ENCODE data around the gene COQ4. TPM values are rescaled to one million over a fixed set of nuclear protein-coding genes. Genes with fewer than 3 reads are reported as not detected.

COQ4 gene
- total RNA-seq, 1 donor from 2014 or later = 51.0 TPM

DNA sequence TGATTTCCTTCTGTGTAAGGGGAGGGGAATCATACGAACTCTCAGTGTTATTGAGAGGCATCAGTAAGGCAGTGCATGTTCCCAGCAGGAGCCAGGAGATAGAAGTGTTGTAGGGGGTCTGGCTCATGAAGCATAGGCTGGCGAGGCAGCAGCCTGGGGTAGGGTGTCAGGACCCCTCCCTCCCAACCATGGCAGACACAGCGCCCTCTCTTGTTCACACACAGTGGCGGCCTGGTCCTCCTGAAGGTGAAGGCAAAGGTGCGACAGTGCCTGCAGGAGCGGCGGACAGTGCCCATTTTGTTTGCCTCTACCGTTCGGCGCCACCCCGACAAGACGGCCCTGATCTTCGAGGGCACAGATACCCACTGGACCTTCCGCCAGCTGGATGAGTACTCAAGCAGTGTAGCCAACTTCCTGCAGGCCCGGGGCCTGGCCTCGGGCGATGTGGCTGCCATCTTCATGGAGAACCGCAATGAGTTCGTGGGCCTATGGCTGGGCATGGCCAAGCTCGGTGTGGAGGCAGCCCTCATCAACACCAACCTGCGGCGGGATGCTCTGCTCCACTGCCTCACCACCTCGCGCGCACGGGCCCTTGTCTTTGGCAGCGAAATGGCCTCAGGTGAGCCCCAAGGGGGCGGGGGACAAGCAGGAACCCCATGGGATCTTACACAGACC, 22.4 kb downstream of the COQ4 start:
- Mint-ChIP-seq H3K27ac (ENCODE audit: unreplicated experiment) (no peak overlapping the region), H3K27me3 (ENCODE audit: low read depth) (peaks cover 2% of the 10 kb centered on the region), H3K9me3 (no peaks in the 10 kb centered on the region), H3K36me3 (ENCODE audit: low read depth) (no peaks in the 10 kb centered on the region), H3K4me1 (peaks cover 7% of the 10 kb centered on the region), H3K4me3 (no peak overlapping the region)
- TF ChIP-seq, protein P1, sequence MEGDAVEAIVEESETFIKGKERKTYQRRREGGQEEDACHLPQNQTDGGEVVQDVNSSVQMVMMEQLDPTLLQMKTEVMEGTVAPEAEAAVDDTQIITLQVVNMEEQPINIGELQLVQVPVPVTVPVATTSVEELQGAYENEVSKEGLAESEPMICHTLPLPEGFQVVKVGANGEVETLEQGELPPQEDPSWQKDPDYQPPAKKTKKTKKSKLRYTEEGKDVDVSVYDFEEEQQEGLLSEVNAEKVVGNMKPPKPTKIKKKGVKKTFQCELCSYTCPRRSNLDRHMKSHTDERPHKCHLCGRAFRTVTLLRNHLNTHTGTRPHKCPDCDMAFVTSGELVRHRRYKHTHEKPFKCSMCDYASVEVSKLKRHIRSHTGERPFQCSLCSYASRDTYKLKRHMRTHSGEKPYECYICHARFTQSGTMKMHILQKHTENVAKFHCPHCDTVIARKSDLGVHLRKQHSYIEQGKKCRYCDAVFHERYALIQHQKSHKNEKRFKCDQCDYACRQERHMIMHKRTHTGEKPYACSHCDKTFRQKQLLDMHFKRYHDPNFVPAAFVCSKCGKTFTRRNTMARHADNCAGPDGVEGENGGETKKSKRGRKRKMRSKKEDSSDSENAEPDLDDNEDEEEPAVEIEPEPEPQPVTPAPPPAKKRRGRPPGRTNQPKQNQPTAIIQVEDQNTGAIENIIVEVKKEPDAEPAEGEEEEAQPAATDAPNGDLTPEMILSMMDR (conservative IDR thresholded peaks at IDR 0.05) = no peak
- DNase-seq (ENCODE audit: low read depth, low spot score) = no peak

GRCh38 chr9:128349125-128349524, 26.5 kb downstream of the COQ4 start:
- Mint-ChIP-seq H3K27ac (ENCODE audit: unreplicated experiment) (no peak overlapping the region), H3K4me3 (no peak overlapping the region), H3K4me1 (no peaks in the 10 kb centered on the region)

DNA sequence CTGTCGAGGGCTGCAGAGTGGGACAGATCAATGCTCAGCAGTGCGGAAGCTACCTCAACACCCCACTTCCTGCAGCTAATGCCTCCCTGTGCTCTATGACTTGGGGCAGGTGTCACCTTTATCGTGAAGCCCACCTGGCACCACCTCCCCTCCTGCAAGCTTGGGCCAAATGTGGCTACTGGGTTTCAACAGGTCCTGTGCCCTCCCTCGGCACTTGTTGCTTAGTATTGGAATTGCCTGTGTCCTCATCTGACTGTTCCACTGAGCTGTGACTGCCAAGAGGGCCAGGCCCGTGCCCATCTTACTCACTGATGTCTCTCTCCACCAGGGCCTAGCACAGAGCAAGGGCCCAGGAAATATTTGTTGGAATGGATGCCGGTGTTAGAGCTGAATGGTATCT, 27.1 kb downstream of the COQ4 start:
- Mint-ChIP-seq H3K4me3 (no peak overlapping the region), H3K4me1 (no peaks in the 10 kb centered on the region), H3K27ac (ENCODE audit: unreplicated experiment) (no peak overlapping the region), H3K9me3 (no peaks in the 10 kb centered on the region), H3K27me3 (ENCODE audit: low read depth) (no peaks in the 10 kb centered on the region), H3K36me3 (ENCODE audit: low read depth) (peaks cover 4% of the 10 kb centered on the region)
- TF ChIP-seq, protein P1 (conservative IDR thresholded peaks at IDR 0.05) = no peak
- DNase-seq (ENCODE audit: low read depth, low spot score) = no peak

More at GRCh38 chr9:128349125-128349524, 26.5 kb downstream of the COQ4 start:
- no peaks in the 10 kb centered on the region for H3K27me3 Mint-ChIP-seq (ENCODE audit: low read depth)
- no peak for DNase-seq (ENCODE audit: low read depth, low spot score)
- no peaks in the 10 kb centered on the region for H3K9me3 Mint-ChIP-seq
- TF ChIP-seq, protein P1 (conservative IDR thresholded peaks at IDR 0.05) = no peak
- peaks cover 4% of the 10 kb centered on the region for H3K36me3 Mint-ChIP-seq (ENCODE audit: low read depth)

DNA sequence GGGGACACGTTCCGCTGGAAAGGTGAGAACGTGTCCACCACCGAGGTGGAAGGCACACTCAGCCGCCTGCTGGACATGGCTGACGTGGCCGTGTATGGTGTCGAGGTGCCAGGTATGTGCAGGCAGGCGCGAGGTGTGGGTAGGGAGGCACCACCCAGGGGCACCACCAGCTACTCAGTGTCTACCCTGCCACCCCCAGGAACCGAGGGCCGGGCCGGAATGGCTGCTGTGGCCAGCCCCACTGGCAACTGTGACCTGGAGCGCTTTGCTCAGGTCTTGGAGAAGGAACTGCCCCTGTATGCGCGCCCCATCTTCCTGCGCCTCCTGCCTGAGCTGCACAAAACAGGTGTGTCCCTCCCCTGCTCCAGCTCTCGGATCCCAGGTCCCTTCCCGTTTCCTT, 32.8 kb downstream of the COQ4 start:
- no peaks in the 10 kb centered on the region for H3K27me3 Mint-ChIP-seq (ENCODE audit: low read depth)
- TF ChIP-seq, protein P1 (conservative IDR thresholded peaks at IDR 0.05) = no peak
- H3K9me3 Mint-ChIP-seq = no peaks in the 10 kb centered on the region
- peaks cover 10% of the 10 kb centered on the region for H3K36me3 Mint-ChIP-seq (ENCODE audit: low read depth)
- DNase-seq (ENCODE audit: low read depth, low spot score) = no peak
- H3K27ac Mint-ChIP-seq (ENCODE audit: unreplicated experiment) = no peak overlapping the region
- H3K4me1 Mint-ChIP-seq = no peaks in the 10 kb centered on the region
- H3K4me3 Mint-ChIP-seq = no peak overlapping the region

DNA sequence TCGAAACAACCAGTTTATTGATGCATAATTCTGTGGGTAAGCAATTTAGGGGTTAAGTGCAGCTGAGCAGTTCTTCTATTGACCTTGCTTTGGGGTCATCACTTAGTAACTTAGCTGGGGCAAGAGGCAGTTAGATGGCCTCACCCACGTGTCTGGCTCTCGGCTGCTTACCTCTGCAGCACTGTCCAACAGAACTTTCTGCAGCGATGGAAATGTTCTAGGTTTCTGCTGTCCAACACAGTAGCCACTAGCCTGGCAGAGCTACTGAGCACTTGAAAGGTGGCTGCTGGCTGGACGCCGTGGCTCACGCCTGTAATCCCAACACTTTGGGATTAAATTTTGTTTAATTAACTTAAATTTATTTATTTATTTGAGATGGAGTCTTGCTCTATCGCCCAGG, 35.5 kb downstream of the COQ4 start:
- peaks cover 6% of the 10 kb centered on the region for H3K36me3 Mint-ChIP-seq (ENCODE audit: low read depth)
- H3K4me1 Mint-ChIP-seq = peaks cover 18% of the 10 kb centered on the region
- no peaks in the 10 kb centered on the region for H3K9me3 Mint-ChIP-seq
- no peak for DNase-seq (ENCODE audit: low read depth, low spot score)
- no peaks in the 10 kb centered on the region for H3K27me3 Mint-ChIP-seq (ENCODE audit: low read depth)
- no peak overlapping the region for H3K4me3 Mint-ChIP-seq
- TF ChIP-seq, protein P1 (conservative IDR thresholded peaks at IDR 0.05) = no peak
- no peak overlapping the region for H3K27ac Mint-ChIP-seq (ENCODE audit: unreplicated experiment)

All from neural crest cell (in vitro differentiated cells).